ENCODE measurements around the gene MICU1. TPM values are rescaled to one million over a fixed set of nuclear protein-coding genes. Genes with fewer than 3 reads are reported as not detected.

The MICU1 gene
- total RNA-seq, 1 donor from 2014 or later = 28.7 TPM

DNA sequence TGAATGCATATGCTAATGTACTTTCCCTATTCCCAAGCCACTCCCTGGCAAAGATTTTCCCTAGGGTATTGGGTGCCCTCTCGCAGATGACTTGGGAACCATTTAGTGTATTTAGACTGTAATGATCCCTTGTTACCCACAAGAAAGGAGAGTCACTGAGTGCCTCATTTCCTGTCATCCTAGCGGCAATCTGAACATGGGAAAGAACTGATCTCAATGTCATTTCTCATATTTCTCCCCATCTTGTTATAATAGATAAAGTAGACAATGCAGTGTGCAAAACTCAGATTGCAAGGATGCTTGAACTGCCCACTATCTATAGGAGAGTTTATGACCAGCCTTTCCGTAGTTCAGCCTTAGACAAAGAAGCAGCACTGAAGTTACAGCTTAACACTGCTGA, 123.3 kb downstream of the MICU1 start:
- Histone ChIP-seq H3K4me2 (ENCODE audit: low read length) (peak overlapping the region; percentile 26), H2AFZ (ENCODE audit: low read depth, low read length) (no peak overlapping the region), H3K27ac (ENCODE audit: low read depth, low read length) (no peak overlapping the region), H3K4me3 (ENCODE audit: insufficient read depth, low read depth, low read length) (no peak overlapping the region), H3K27me3 (ENCODE audit: insufficient read depth, low read length) (no peaks in the 10 kb centered on the region), H3K9me3 (ENCODE audit: insufficient read depth, low read depth, low read length) (no peaks in the 10 kb centered on the region), H3K79me2 (ENCODE audit: insufficient read depth, low read length) (no peaks in the 10 kb centered on the region), H3K36me3 (ENCODE audit: insufficient read depth, low read length) (no peaks in the 10 kb centered on the region), H3K9ac (ENCODE audit: low read length) (no peak overlapping the region), H4K20me1 (ENCODE audit: insufficient read depth, low read length) (no peaks in the 10 kb centered on the region), H3K4me1 (ENCODE audit: insufficient read depth, low read length) (peaks cover 3% of the 10 kb centered on the region)
- Mint-ChIP-seq H3K36me3 (ENCODE audit: low read depth, unreplicated experiment) (peaks cover 13% of the 10 kb centered on the region), H3K27ac (ENCODE audit: unreplicated experiment) (peak overlapping the region; percentile 73), H3K9me3 (ENCODE audit: unreplicated experiment) (peaks cover 2% of the 10 kb centered on the region), H3K4me3 (ENCODE audit: unreplicated experiment) (peak overlapping the region; percentile 34), H3K27me3 (ENCODE audit: low read depth, unreplicated experiment) (no peaks in the 10 kb centered on the region), H3K4me1 (ENCODE audit: low read depth, unreplicated experiment) (peaks cover 10% of the 10 kb centered on the region)
- TF ChIP-seq CTCF (IDR thresholded peaks at IDR 0.05; ENCODE audit: insufficient read depth, low read depth, low read length) (no peak), EZH2 (IDR thresholded peaks at IDR 0.05; ENCODE audit: insufficient read depth, low read length) (no peak)
- FAIRE-seq (peak; percentile 32), DNase-seq (ENCODE audit: low read depth) (no peak)

GRCh38 chr10:72499701-72500100, 126.2 kb downstream of the MICU1 start:
- no peak overlapping the region for H3K27ac Mint-ChIP-seq (ENCODE audit: unreplicated experiment)
- no peak overlapping the region for H3K4me3 Mint-ChIP-seq (ENCODE audit: unreplicated experiment)
- Histone ChIP-seq H3K9me3 (ENCODE audit: insufficient read depth, low read depth, low read length) (no peaks in the 10 kb centered on the region), H3K79me2 (ENCODE audit: insufficient read depth, low read length) (no peaks in the 10 kb centered on the region), H3K27ac (ENCODE audit: low read depth, low read length) (no peak overlapping the region), H4K20me1 (ENCODE audit: insufficient read depth, low read length) (no peaks in the 10 kb centered on the region), H3K4me1 (ENCODE audit: insufficient read depth, low read length) (peaks cover 3% of the 10 kb centered on the region), H3K9ac (ENCODE audit: low read length) (no peak overlapping the region), H3K4me2 (ENCODE audit: low read length) (no peak overlapping the region), H2AFZ (ENCODE audit: low read depth, low read length) (no peak overlapping the region), H3K4me3 (ENCODE audit: insufficient read depth, low read depth, low read length) (no peak overlapping the region), H3K36me3 (ENCODE audit: insufficient read depth, low read length) (no peaks in the 10 kb centered on the region), H3K27me3 (ENCODE audit: insufficient read depth, low read length) (no peaks in the 10 kb centered on the region)
- DNase-seq (ENCODE audit: low read depth) (no peak), FAIRE-seq (no peak)
- peaks cover 10% of the 10 kb centered on the region for H3K4me1 Mint-ChIP-seq (ENCODE audit: low read depth, unreplicated experiment)
- H3K9me3 Mint-ChIP-seq (ENCODE audit: unreplicated experiment) = peaks cover 2% of the 10 kb centered on the region
- peaks cover 3% of the 10 kb centered on the region for H3K36me3 Mint-ChIP-seq (ENCODE audit: low read depth, unreplicated experiment)
- H3K27me3 Mint-ChIP-seq (ENCODE audit: low read depth, unreplicated experiment) = no peaks in the 10 kb centered on the region
- TF ChIP-seq EZH2 (IDR thresholded peaks at IDR 0.05; ENCODE audit: insufficient read depth, low read length) = no peak
- no peak for TF ChIP-seq CTCF (IDR thresholded peaks at IDR 0.05; ENCODE audit: insufficient read depth, low read depth, low read length)

DNA sequence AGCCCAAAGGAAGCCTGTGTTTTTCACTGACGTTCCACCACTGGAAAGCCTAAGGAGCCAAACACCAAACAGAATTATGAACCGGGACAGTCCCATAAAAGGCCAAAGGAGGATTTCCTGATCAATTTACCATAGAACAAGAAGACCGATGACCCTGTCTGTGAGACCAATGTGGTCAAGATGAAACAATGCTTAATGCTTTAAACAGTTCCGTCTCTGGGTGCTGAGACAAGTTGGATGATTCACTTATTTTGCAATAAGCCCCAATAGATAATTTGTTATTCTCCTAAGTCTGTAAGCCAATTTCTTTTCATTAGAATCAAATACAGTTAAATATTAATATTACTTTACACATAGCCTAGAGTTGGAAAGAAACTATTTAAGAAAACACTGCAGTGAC, 134.9 kb downstream of the MICU1 start:
- H4K20me1 ChIP-seq (ENCODE audit: insufficient read depth, low read length) = no peaks in the 10 kb centered on the region
- Mint-ChIP-seq H3K27me3 (ENCODE audit: low read depth, unreplicated experiment) (no peaks in the 10 kb centered on the region), H3K27ac (ENCODE audit: unreplicated experiment) (no peak overlapping the region), H3K36me3 (ENCODE audit: low read depth, unreplicated experiment) (no peaks in the 10 kb centered on the region), H3K9me3 (ENCODE audit: unreplicated experiment) (no peaks in the 10 kb centered on the region), H3K4me1 (ENCODE audit: low read depth, unreplicated experiment) (no peaks in the 10 kb centered on the region), H3K4me3 (ENCODE audit: unreplicated experiment) (no peak overlapping the region)
- FAIRE-seq (no peak), DNase-seq (ENCODE audit: low read depth) (peak; percentile 72)
- H3K9me3 ChIP-seq (ENCODE audit: insufficient read depth, low read depth, low read length) = no peaks in the 10 kb centered on the region
- no peak overlapping the region for H2AFZ ChIP-seq (ENCODE audit: low read depth, low read length)
- H3K4me2 ChIP-seq (ENCODE audit: low read length) = no peak overlapping the region
- H3K27me3 ChIP-seq (ENCODE audit: insufficient read depth, low read length) = no peaks in the 10 kb centered on the region
- no peaks in the 10 kb centered on the region for H3K36me3 ChIP-seq (ENCODE audit: insufficient read depth, low read length)
- H3K4me3 ChIP-seq (ENCODE audit: insufficient read depth, low read depth, low read length) = no peak overlapping the region
- TF ChIP-seq EZH2 (IDR thresholded peaks at IDR 0.05; ENCODE audit: insufficient read depth, low read length) (no peak), CTCF (IDR thresholded peaks at IDR 0.05; ENCODE audit: insufficient read depth, low read depth, low read length) (no peak)
- no peak overlapping the region for H3K27ac ChIP-seq (ENCODE audit: low read depth, low read length)
- no peak overlapping the region for H3K9ac ChIP-seq (ENCODE audit: low read length)
- H3K79me2 ChIP-seq (ENCODE audit: insufficient read depth, low read length) = no peaks in the 10 kb centered on the region
- H3K4me1 ChIP-seq (ENCODE audit: insufficient read depth, low read length) = no peaks in the 10 kb centered on the region

Data from astrocyte (in vitro differentiated cells and primary cell).